GM19372 (cell line): ENCODE data around the gene ENPEP.
"Not testable (repeated sequence)": the region's sequence is repeated elsewhere in the genome, so short reads cannot be mapped to it uniquely, and the experiment has no call there.

Source experiments
- ATAC-seq: cut with Tn5 transposase; IDR thresholded peaks from one replicate; pipeline ENCODE4 v1.9.1; 2021; ENCODE audit warnings: mild to moderate bottlenecking, low read depth, moderate library complexity; ENCODE audit not compliant: unreplicated experiment

ENPEP gene, protein sequence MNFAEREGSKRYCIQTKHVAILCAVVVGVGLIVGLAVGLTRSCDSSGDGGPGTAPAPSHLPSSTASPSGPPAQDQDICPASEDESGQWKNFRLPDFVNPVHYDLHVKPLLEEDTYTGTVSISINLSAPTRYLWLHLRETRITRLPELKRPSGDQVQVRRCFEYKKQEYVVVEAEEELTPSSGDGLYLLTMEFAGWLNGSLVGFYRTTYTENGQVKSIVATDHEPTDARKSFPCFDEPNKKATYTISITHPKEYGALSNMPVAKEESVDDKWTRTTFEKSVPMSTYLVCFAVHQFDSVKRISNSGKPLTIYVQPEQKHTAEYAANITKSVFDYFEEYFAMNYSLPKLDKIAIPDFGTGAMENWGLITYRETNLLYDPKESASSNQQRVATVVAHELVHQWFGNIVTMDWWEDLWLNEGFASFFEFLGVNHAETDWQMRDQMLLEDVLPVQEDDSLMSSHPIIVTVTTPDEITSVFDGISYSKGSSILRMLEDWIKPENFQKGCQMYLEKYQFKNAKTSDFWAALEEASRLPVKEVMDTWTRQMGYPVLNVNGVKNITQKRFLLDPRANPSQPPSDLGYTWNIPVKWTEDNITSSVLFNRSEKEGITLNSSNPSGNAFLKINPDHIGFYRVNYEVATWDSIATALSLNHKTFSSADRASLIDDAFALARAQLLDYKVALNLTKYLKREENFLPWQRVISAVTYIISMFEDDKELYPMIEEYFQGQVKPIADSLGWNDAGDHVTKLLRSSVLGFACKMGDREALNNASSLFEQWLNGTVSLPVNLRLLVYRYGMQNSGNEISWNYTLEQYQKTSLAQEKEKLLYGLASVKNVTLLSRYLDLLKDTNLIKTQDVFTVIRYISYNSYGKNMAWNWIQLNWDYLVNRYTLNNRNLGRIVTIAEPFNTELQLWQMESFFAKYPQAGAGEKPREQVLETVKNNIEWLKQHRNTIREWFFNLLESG

DNA sequence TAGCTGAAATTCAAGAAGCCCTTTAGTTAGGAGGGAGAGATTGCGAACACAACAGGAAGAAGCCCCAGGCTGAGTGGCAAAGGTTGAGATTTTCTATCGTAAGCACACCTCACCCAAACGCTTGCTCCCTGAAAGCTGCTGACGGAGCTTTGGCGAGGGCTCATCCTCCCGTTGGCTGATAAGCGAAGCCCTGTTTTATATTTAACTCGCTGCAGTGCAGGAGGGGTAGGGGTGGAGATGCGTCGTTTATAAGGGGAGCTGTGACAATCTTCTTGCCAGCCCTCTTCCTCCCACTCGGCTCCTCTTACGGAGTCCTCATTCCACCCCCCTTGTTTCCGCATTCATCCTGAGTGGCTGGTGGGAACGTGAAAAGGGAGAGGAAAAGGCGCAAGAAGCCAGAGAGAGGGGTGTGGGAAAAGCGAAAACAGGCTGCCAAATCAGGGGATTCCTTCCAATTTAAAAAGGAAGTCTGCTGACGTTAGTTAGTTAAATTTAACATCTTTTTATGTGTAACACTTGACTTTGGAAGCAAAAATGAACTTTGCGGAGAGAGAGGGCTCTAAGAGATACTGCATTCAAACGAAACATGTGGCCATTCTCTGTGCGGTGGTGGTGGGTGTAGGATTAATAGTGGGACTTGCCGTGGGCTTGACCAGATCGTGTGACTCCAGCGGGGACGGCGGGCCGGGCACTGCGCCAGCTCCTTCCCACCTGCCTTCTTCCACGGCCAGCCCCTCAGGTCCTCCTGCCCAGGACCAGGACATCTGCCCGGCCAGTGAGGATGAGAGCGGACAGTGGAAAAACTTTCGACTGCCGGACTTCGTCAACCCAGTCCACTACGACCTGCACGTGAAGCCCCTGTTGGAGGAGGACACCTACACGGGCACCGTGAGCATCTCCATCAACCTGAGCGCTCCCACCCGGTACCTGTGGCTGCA, at the start of gene ENPEP:
Gene ENPEP (plus strand): TSS at position 275 of the 938 bp plus-strand sequence. CDS start 260 bp downstream, at position 535.
- no peak for ATAC-seq

DNA sequence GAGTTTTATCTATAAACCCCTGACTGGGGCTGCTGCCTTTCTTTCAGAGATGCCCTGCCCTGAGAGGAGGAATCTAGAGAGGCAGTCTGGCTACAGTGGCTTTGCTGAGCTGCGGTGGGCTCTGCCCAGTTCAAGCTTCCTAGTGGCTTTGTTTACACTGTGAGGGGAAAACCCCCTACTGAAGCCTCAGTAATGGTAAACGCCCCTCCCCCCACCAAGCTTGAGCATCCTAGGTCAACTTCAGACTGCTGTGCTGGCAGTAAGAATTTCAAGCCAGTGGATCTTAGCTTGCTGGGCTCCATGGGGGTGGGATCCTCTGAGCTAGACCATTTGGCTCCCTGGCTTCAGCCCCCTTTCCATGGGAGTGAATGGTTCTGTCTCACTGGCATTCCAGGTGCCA, 44.1 kb upstream of the ENPEP start:
- not testable (repeated sequence) for ATAC-seq

DNA sequence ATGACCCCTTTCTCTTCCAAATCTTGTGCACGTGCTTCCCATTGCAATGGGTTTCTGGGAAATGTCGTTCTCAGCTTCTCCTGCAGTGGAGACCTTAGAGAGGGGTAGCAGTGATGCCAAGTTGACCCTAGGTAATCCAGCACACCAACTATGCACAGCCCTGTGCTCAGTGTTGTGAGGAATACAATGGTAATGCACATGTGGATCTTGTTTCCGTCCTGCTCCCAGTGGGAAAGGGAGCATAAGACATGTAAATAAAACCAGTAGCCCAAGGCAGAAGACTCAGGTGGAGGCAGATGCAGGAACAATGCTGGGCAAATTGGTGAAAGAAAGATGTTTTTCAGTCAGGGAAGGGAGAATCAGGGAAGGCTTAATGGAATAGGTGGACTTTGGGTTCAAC, 38.7 kb upstream of the ENPEP start:
- ATAC-seq: not testable (repeated sequence)

DNA sequence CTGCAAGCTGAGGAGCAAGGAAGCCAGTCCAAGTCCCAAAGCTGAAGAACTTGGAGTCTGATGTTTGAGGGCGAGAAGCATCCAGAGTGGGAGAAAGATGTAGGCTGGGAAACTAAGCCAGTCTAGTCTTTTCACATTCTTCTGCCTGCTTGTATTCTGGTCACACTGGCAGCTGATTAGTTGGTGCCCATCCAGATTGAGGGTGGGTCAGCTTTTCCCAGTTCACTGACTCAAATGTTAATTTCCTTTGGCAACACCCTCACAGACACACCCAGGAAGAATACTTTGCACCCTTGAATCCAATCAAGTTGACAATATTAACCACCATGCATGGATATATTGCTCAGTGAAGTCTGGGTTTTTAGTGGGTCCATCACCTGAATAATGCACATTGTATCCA, 36.7 kb upstream of the ENPEP start:
- ATAC-seq: not testable (repeated sequence)

DNA sequence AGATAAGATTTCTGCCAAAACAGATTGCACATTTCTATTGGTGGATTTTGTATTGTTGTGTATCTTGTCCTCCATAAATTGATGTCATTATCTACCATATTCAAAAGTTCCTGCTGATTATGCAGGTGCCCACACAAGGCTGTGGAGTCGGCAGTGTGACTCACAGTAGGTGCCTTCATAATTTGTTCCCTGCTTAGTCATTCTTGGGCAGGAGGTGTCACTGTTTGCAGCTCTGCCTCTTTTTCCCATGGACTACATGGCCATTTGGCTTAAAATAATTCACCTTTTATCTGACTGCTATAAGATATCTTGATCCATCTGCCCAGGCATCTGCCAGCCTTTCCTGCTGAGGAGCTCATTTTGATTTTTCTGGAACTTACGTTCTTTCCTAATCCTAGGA, 33.6 kb upstream of the ENPEP start:
- ATAC-seq: no peak

DNA sequence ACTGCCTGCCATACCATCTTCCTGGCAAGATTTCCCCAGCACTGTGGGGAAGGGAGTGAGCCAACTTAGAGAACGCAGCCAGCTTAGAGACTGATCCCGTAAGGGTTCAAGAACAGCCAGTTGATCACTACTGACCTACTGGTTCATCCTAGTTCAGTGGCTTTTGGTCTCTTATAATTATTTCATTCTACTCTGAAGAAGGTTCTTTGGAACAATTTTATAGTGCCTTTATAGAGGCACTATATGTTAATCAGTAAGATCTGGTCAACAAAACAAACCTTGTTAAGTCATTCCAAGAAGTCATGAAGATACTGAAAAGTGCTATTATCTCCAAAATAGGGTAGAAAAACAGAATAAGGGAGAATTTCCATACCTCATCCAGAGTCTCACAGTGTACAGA, 33.2 kb upstream of the ENPEP start:
- ATAC-seq: no peak

DNA sequence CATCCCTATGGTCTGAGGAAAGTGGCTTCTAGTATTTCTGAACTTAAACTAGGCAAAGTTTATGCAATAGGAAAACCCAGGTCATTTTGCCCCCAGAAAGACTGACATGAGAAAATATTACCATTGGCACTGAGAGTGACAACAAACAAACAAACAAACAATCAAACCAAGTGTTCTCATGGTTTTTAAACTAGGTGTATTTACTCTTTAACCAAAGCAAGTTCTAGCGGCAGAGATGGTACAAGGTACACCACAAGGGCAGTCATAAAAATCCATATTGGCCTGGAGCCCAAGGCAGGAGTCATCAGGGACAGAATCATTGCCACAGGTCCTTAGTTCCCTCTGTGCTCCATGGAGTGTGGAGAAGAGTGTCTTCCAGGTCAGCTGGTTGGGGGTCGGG, 26.0 kb upstream of the ENPEP start:
- no peak for ATAC-seq

DNA sequence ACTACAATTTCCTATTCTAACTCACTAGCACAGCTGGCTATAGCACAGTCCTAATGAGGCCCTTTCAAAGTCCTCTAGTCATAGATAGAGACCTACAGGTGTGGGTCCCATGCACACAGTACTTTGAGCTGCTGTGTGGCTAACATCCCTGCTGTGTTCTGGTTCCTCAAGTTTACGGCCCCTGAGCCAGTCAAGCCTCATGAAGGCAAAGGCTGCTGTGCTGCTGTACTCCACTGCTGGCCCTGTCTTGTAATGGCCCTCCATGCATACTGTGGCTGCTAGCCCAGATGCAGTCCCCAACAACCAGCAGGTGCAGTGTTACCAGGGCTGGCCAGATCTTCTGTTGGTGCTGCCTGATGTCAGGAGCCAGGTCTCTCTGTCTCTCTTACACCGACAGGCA, 23.4 kb upstream of the ENPEP start:
- no peak for ATAC-seq

DNA sequence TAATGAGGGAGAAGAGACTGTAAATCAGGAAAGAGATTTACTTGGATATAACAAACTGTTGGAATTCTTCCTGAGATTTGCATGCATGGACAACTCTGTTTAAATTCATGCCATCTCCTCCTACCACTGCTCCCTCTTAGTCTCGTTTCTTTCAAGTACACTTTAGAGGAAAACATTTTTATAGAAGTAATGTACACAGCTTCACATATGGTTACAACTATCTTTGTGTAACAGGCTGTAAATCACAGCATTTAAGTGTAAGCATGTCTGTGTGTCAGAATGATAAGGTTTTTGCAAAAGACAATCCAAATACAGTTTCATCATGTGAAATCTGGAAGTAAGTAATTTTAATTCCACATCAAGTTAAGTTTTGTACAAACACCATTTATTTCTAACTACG, 21.5 kb upstream of the ENPEP start:
- ATAC-seq: no peak

DNA sequence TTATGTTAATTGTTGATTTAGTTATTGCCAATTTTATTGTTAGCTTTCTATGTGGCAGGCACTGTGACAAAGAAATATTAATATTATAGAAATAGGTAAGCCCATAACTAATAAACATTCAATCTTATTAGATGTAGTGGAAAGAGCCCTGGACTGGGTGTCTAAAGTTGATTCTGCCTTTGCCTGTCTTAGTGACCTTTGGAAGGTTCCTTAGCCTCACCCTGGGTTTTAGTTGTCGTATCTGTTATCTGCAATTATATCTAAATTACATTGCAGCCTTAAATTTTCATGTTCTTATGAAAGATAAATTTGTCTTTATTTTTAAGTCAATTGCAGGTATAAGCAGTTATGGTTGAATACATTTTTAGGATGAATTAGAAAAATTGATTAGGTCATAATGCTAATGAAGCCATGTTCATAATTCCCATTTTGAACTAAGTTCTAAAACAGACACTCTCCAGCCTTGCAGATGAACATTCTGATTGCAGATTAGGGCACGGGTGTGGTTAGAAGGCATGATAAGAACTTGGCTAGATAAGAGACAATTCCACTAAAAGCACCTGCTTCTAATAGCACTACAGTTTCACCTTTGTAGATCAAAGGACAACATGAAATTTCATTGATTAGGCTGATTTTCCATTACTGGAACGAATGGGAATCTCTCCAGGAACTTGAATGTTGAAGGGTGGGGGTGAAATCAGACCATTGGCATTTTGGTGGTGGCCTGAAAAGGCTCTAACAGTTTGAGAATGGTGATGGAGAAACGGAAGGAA, 17.3 kb upstream of the ENPEP start:
- no peak for ATAC-seq

DNA sequence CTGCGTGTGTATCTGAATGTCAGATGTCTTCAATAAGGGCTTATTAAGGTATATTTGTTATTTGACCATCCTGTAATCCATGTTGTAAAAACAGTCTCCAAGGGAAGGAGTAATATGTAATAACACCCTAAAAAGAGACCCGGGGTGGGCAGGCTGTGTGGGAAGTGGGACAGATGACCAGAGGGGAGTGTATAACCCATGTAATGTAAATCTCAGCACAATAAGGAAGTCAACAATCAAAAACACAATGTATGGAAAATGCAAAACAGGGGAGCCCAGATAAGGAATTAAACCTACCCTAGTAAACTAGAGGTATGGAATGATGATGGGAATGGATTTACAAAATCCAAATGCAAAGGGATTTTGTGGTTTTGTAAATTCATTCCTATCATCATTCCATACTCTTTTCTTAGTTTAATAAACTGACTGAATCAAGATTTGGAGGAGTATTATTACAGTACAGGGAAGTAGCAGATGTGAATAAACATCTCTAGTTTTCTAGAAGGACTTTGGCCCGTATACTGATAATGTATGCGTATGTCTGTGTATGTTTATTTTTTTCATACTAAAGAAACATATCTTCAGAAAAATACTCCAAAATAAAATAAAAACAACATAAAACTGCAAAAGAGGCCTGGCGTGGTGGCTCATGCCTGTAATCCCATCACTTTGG, 15.7 kb upstream of the ENPEP start:
- no peak for ATAC-seq

DNA sequence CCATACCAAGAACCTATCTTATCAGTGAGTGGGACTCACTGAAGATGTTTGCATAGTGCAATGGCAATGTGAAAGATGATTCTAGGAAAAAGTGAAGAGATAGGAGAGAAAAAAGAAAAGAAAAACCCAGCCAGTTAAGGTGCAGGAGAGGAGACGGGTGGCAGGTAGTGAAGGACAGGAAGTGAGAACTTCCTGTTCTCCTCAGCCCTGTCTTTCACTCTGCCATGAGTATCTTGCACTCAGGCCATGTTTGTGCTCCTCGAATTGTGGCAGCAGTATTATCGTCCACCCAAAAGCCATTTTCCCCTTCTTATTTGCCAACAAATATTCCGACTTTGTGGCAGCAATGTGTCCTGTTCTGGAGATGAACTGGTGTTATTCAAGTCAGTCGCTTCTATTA, 8.6 kb upstream of the ENPEP start:
- ATAC-seq: no peak

DNA sequence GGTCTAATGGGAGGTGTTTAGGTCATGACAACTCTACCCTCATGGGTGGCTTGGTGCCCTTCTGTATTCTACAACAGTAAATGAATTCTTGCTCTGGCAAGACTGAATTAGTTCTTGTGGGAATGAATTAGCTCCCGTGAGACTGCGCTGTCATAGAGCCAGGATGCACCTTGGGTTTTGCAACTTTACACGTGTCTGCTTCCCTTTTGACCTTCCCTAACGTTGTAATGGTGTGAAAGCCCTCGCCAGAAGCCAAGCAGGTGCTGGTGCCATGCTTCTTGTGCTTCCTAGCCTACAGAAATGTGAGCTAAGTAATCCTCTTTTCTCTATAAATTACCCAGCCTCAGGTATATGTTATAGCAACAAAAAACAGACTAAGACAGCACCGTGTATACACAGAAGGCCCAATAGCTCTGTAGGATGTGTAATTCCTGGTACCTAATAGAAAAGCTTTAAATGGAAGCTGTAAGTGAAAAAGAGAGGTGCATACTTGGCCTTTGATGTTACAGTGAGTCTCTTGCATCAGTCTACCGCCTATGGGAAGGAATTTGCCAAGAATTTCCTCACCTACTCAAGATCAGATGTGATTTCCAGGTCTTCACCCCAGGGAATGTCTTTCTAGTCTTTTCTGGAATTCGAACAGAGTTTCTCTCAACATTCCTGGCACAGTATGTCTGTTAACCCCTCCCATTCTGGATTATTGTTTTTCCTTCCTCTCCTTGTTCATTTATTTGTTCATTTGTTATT, 3.2 kb upstream of the ENPEP start:
- ATAC-seq: no peak

DNA sequence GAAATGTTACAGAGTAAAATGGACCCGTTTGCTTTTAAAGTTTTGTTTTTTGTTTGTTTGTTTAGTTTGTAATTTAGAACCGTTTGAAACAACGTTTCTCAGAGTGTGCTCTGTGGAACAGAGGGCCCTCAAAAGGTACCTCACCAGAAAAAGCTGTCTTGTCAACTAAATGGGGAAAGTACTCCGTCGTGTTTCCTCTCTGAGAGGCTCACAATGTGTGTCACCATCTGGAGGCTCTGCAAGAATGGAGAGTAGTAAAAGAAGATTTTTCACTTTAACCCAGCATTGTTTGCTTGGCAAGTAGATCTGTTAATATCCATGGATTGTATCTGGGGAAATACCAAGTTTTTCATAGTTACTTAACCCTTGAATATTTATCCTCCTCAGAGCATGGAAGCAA, 1.5 kb upstream of the ENPEP start:
- ATAC-seq: no peak

DNA sequence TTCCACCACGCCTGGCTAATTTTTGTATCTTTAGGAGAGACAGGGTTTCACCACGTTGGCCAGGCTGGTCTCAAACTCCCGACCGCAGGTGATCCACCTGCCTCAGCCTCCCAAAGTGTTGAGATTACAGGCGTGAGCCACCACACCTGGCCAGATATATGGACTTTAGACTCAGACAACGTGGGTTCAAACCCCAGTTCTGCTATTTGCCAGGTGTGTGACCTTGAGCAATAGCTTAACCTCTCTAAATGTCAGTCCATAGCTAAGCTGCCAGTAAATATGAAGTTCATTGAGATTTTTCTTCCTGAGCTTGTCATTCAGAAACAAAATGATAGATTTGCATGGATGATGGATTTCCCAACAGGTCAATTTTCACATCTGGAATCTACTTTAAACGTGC, 875 bp upstream of the ENPEP start:
- not testable (repeated sequence) for ATAC-seq

DNA sequence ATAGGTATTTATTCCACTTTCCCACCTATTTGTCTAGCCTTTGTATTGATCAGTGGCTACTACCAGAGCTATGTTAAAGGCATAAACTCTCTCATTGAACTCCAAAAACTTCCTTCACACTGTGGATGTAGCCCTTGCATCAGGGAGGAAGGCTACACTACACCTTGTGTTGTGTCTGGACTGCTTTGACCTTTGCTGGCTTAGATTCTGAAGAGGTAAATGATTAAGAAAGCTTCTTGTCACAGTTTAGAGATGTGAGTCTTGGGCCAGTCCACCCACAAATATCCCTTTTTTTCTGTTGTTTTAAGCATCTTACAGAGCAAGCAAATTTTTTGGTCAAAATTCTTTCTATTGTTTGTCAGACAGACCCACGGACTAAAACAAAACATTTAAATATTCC, 1.9 kb downstream of the ENPEP start:
- ATAC-seq: no peak

DNA sequence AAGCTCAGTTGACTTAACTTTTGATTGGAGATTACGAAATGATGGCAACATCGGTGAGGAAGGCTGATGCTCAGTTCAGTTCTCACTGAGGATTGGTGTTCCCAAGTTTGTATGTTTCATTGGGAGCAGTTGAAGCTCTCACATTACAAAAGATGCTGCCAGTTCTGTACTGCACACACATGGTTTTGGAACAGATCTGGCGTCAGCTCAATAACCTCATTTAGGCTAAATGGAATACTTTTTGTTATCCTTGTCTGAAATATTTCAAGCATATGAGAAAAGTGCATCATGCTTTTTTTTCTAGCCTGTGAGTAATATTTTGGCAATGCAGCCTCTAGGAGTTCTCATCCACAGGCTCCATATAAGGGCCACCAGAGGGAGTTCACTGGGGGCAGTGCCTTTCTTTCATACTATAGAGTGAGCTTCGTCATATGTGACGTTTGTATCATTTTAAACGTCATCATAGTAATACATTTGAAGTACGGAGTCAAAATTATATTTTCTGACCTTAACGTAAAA, 4.1 kb downstream of the ENPEP start:
- no peak for ATAC-seq

DNA sequence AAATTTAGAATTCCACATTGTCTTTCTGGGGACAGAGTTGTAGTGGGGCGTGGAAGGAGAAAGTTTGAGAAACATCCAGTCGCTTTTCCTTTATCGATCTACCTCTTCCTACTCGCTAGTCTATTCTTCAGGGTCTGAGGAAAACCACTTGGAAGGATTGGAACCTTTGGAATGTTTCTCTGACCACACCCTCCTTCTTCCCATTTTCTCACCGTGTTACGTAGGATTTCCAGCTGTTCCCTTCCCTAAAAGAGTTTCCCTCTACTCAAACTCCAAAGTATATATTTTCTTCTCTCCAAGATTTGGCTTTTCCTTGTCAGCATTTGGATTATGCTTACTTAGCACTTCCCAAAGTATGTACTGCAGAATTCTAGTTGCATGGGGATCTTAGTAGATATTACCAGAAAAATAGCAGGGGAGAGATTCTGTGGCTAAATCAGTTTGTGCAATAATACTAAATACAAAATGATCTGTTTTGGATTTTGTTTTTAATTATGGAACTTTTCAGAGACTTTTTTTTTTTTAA, 4.9 kb downstream of the ENPEP start:
- ATAC-seq: no peak
